HepG2 (cell line): ENCODE data around the gene PROX1. TPM values are rescaled to one million over a fixed set of nuclear protein-coding genes. Genes with fewer than 3 reads are reported as not detected.

ENCODE experiments used
- FOXA3 ChIP-seq: IDR thresholded peaks from 2 replicates; pipeline ENCODE4 v1.6.1; 2016; ENCODE audit warnings: missing genetic modification reagents, missing compliant biosample characterization
- GATAD2A ChIP-seq: IDR thresholded peaks from 2 replicates; pipeline ENCODE4 v1.6.1; 2016
- HINFP ChIP-seq: sonication (generic); formaldehyde crosslinking; IDR thresholded peaks from 2 replicates; pipeline ENCODE4 v1.4.0; 2020; ENCODE audit warnings: low read depth, mild to moderate bottlenecking, missing genetic modification reagents
- IRX3 ChIP-seq: sonication (generic); formaldehyde crosslinking; IDR thresholded peaks from 2 replicates; pipeline ENCODE4 v1.8.1; 2023; ENCODE audit warnings: mild to moderate bottlenecking, low read depth, missing genetic modification reagents, borderline replicate concordance
- JUNB ChIP-seq: sonication (generic); formaldehyde crosslinking; IDR thresholded peaks from 2 replicates; pipeline ENCODE4 v1.8.0; 2022; ENCODE audit warnings: missing genetic modification reagents, mild to moderate bottlenecking, borderline replicate concordance
- MED1 ChIP-seq: sonication (generic); formaldehyde crosslinking; IDR thresholded peaks from 2 replicates; pipeline ENCODE4 v1.4.0; 2020; ENCODE audit warnings: missing genetic modification reagents
- MIXL1 ChIP-seq: IDR thresholded peaks from 2 replicates; pipeline ENCODE4 v1.6.1; 2016
- PPARG ChIP-seq: conservative IDR thresholded peaks from 2 replicates; pipeline ENCODE4 v1.6.1; 2016; ENCODE audit warnings: missing biosample characterization, missing genetic modification reagents
- RAD21 ChIP-seq: fragments of 450-650 bp; formaldehyde crosslinking; IDR thresholded peaks from 2 replicates; pipeline ENCODE4 v1.5.0; 2020; ENCODE audit warnings: mild to moderate bottlenecking
- ZMYM4 ChIP-seq: sonication (generic); formaldehyde crosslinking; IDR thresholded peaks from 2 replicates; pipeline ENCODE4 v1.8.1; 2023; ENCODE audit warnings: mild to moderate bottlenecking, missing genetic modification reagents
- ZNF251 ChIP-seq: sonication (generic); formaldehyde crosslinking; IDR thresholded peaks from 2 replicates; pipeline ENCODE4 v1.9.0; 2021; ENCODE audit warnings: mild to moderate bottlenecking, missing genetic modification reagents
- ZNF44 ChIP-seq: sonication (generic); formaldehyde crosslinking; IDR thresholded peaks from 2 replicates; pipeline ENCODE4 v1.5.1; 2020; ENCODE audit warnings: mild to moderate bottlenecking, missing genetic modification reagents
- ZNF598 ChIP-seq: sonication (generic); formaldehyde crosslinking; IDR thresholded peaks from 2 replicates; pipeline ENCODE4 v1.5.1; 2020; ENCODE audit warnings: mild to moderate bottlenecking, missing genetic modification reagents, borderline replicate concordance
- ZNF777 ChIP-seq: sonication (generic); formaldehyde crosslinking; IDR thresholded peaks from 2 replicates; pipeline ENCODE4 v1.4.0; 2020; ENCODE audit warnings: missing genetic modification reagents
- polyA plus RNA-seq, 8 experiments: library from polyadenylated mRNA; depleted of rRNA in 3 of 8; stranded (reverse) in 7 of 8; unstranded in 1 of 8; fragments of >200 nt; fragmentation: Illumina TruSeq in 4 of 8; extraction: Trizol in 4 of 8; gene quantifications; 2 replicates each; pipeline versions ENCODE4 v1.2.1 to v1.2.3, GENCODE V29; 2011 to 2016; ENCODE audit warnings: low read depth in 4 of 8, missing spikeins in 1 of 8, mixed read lengths in 1 of 8; ENCODE audit not compliant: insufficient read depth in 1 of 8
- total RNA-seq, 5 experiments: library from RNA; depleted of rRNA; stranded (reverse); fragments of >200 nt; fragmentation: Illumina TruSeq; extraction: Trizol; gene quantifications; 2 replicates each; pipeline ENCODE4 v1.2.3, GENCODE V29; 2016; ENCODE audit warnings: low read depth in 1 of 5
- TF ChIP-seq, protein P1 (sequence below): IDR thresholded peaks from 2 replicates; pipeline ENCODE4 v1.6.1; 2016; ENCODE audit warnings: low read depth, missing genetic modification reagents, missing compliant biosample characterization
- TF ChIP-seq, protein P2 (sequence below): sonication (generic); formaldehyde crosslinking; IDR thresholded peaks from 2 replicates; pipeline ENCODE4 v1.8.0; 2022; ENCODE audit warnings: missing genetic modification reagents, mild to moderate bottlenecking, moderate library complexity, borderline replicate concordance
- TF ChIP-seq, protein P3 (sequence below): sonication (generic); formaldehyde crosslinking; conservative IDR thresholded peaks from 2 replicates; pipeline ENCODE4 v1.4.0; 2020; ENCODE audit warnings: missing genetic modification reagents
- TF ChIP-seq, protein P4 (sequence below): sonication (generic); formaldehyde crosslinking; IDR thresholded peaks from 2 replicates; pipeline ENCODE4 v1.4.0; 2020; ENCODE audit warnings: mild to moderate bottlenecking, missing genetic modification reagents

PROX1 gene
- total and polyA plus RNA-seq, 2 of the 13 experiments (the other 11 are each of a cell fraction or from before 2014, with no cell fraction given): 12.3 to 30.2 TPM

DNA sequence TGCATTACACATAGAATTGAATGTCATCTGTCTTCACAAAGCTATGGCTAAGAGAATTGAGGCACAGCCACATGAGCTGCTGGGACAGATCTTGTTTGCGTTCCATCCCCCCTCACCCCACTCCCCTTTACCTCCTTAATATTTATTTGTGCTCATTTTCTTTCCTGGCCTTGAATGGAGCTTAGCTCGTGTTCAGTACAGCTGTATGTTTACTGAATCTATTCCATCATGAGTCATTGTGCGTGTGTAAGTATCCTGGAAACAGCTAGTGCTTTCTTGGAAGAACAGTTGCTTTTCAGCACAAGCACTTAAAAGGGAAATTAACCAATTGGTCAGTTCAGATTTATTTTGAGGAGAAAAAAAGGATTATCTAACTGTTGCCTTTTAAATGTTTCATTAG lies 14.7 kb downstream of the PROX1 start (continued):
- TF ChIP-seq ZMYM4 (CRISPR knock-in tag) (peak; percentile 50; the same call in 1 of the 2 replicates), ZNF777 (CRISPR knock-in tag) (no peak), MED1 (CRISPR knock-in tag) (peak; percentile 70; the same call in 1 of the 2 replicates), RAD21 (CRISPR knock-in tag) (no peak), ZNF251 (CRISPR knock-in tag) (no peak), JUNB (CRISPR knock-in tag) (peak; percentile 75), IRX3 (CRISPR knock-in tag) (no peak), ZNF598 (CRISPR knock-in tag) (no peak), GATAD2A (CRISPR knock-in tag) (peak; percentile 90), MIXL1 (CRISPR knock-in tag) (peak; percentile 68; the same call in 1 of the 2 replicates), HINFP (no peak), ZNF44 (CRISPR knock-in tag) (no peak), PPARG (peak; percentile 53), FOXA3 (CRISPR knock-in tag) (peak; percentile 86)
- TF ChIP-seq, protein P1, sequence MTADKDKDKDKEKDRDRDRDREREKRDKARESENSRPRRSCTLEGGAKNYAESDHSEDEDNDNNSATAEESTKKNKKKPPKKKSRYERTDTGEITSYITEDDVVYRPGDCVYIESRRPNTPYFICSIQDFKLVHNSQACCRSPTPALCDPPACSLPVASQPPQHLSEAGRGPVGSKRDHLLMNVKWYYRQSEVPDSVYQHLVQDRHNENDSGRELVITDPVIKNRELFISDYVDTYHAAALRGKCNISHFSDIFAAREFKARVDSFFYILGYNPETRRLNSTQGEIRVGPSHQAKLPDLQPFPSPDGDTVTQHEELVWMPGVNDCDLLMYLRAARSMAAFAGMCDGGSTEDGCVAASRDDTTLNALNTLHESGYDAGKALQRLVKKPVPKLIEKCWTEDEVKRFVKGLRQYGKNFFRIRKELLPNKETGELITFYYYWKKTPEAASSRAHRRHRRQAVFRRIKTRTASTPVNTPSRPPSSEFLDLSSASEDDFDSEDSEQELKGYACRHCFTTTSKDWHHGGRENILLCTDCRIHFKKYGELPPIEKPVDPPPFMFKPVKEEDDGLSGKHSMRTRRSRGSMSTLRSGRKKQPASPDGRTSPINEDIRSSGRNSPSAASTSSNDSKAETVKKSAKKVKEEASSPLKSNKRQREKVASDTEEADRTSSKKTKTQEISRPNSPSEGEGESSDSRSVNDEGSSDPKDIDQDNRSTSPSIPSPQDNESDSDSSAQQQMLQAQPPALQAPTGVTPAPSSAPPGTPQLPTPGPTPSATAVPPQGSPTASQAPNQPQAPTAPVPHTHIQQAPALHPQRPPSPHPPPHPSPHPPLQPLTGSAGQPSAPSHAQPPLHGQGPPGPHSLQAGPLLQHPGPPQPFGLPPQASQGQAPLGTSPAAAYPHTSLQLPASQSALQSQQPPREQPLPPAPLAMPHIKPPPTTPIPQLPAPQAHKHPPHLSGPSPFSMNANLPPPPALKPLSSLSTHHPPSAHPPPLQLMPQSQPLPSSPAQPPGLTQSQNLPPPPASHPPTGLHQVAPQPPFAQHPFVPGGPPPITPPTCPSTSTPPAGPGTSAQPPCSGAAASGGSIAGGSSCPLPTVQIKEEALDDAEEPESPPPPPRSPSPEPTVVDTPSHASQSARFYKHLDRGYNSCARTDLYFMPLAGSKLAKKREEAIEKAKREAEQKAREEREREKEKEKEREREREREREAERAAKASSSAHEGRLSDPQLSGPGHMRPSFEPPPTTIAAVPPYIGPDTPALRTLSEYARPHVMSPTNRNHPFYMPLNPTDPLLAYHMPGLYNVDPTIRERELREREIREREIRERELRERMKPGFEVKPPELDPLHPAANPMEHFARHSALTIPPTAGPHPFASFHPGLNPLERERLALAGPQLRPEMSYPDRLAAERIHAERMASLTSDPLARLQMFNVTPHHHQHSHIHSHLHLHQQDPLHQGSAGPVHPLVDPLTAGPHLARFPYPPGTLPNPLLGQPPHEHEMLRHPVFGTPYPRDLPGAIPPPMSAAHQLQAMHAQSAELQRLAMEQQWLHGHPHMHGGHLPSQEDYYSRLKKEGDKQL (CRISPR knock-in tag): no peak
- TF ChIP-seq, protein P2, sequence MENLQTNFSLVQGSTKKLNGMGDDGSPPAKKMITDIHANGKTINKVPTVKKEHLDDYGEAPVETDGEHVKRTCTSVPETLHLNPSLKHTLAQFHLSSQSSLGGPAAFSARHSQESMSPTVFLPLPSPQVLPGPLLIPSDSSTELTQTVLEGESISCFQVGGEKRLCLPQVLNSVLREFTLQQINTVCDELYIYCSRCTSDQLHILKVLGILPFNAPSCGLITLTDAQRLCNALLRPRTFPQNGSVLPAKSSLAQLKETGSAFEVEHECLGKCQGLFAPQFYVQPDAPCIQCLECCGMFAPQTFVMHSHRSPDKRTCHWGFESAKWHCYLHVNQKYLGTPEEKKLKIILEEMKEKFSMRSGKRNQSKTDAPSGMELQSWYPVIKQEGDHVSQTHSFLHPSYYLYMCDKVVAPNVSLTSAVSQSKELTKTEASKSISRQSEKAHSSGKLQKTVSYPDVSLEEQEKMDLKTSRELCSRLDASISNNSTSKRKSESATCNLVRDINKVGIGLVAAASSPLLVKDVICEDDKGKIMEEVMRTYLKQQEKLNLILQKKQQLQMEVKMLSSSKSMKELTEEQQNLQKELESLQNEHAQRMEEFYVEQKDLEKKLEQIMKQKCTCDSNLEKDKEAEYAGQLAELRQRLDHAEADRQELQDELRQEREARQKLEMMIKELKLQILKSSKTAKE (CRISPR knock-in tag): no peak
- TF ChIP-seq, protein P3, sequence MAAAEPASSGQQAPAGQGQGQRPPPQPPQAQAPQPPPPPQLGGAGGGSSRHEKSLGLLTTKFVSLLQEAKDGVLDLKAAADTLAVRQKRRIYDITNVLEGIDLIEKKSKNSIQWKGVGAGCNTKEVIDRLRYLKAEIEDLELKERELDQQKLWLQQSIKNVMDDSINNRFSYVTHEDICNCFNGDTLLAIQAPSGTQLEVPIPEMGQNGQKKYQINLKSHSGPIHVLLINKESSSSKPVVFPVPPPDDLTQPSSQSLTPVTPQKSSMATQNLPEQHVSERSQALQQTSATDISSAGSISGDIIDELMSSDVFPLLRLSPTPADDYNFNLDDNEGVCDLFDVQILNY (CRISPR knock-in tag): no peak
- TF ChIP-seq, protein P4, sequence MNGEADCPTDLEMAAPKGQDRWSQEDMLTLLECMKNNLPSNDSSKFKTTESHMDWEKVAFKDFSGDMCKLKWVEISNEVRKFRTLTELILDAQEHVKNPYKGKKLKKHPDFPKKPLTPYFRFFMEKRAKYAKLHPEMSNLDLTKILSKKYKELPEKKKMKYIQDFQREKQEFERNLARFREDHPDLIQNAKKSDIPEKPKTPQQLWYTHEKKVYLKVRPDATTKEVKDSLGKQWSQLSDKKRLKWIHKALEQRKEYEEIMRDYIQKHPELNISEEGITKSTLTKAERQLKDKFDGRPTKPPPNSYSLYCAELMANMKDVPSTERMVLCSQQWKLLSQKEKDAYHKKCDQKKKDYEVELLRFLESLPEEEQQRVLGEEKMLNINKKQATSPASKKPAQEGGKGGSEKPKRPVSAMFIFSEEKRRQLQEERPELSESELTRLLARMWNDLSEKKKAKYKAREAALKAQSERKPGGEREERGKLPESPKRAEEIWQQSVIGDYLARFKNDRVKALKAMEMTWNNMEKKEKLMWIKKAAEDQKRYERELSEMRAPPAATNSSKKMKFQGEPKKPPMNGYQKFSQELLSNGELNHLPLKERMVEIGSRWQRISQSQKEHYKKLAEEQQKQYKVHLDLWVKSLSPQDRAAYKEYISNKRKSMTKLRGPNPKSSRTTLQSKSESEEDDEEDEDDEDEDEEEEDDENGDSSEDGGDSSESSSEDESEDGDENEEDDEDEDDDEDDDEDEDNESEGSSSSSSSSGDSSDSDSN: no peak
